Panc1 (cell line): Measurements from ENCODE around the gene HMOX1.

Source experiments
- POLR2AphosphoS5 ChIP-seq: IDR thresholded peaks from 2 replicates; pipeline ENCODE4 v1.6.1; 2012; ENCODE audit warnings: mild to moderate bottlenecking, low read depth, low read length, moderate library complexity
- SIN3A ChIP-seq: IDR thresholded peaks from 2 replicates; pipeline ENCODE4 v1.6.1; 2012; ENCODE audit warnings: low read depth, mild to moderate bottlenecking, low read length, moderate library complexity, borderline replicate concordance; ENCODE audit not compliant: insufficient read depth
- TCF7L2 ChIP-seq: IDR thresholded peaks from 2 replicates; pipeline ENCODE4 v1.6.1; 2011; ENCODE audit warnings: mild to moderate bottlenecking, low read depth, low read length, inconsistent platforms
- TF ChIP-seq, protein P1 (sequence below): fragments of 450-650 bp; IDR thresholded peaks from 2 replicates; pipeline ENCODE4 v1.5.1; 2017; ENCODE audit warnings: mild to moderate bottlenecking
- TF ChIP-seq, protein P2 (sequence below), 2 experiments: IDR thresholded peaks; 2 replicates each; pipeline ENCODE4 v1.6.1; 2011 to 2012; ENCODE audit warnings: low read depth in 2 of 2, control low read depth in 1 of 2, low read length in 1 of 2, mild to moderate bottlenecking in 1 of 2, moderate library complexity in 1 of 2; ENCODE audit not compliant: insufficient read depth in 1 of 2

DNA sequence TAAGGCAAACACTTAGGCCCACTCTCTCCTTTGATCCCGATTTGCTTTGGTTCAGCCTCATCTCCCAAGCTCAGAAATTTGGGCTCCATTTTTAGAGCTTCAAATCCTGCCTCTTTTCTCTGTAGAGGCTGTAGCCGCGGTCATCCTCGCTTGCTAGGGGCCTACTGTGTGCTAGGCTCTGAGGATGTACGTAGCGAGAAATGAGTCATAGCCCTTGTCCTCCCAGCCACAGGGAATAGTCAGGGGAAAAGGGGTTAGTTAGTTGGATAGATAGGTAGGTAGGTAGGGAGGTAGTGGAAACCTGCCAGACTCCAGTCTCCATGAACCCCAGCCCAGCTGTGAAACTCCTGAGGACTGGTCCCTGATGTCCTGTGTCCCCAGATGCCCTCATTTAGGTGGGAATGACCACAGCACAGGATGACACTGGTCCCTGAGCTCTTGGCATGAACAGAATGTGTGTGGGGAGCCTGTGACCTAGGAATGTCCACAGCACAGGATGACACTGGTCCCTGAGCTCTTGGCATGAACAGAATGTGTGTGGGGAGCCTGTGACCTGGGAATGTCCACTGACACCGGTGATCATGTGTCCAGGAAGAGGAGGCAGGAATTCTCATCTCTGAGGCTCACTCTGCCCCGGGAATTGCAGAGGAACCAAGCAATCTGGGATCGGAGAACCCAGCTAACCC, 21.4 kb upstream of the HMOX1 start:
- TF ChIP-seq, protein P1, sequence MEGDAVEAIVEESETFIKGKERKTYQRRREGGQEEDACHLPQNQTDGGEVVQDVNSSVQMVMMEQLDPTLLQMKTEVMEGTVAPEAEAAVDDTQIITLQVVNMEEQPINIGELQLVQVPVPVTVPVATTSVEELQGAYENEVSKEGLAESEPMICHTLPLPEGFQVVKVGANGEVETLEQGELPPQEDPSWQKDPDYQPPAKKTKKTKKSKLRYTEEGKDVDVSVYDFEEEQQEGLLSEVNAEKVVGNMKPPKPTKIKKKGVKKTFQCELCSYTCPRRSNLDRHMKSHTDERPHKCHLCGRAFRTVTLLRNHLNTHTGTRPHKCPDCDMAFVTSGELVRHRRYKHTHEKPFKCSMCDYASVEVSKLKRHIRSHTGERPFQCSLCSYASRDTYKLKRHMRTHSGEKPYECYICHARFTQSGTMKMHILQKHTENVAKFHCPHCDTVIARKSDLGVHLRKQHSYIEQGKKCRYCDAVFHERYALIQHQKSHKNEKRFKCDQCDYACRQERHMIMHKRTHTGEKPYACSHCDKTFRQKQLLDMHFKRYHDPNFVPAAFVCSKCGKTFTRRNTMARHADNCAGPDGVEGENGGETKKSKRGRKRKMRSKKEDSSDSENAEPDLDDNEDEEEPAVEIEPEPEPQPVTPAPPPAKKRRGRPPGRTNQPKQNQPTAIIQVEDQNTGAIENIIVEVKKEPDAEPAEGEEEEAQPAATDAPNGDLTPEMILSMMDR: no peak
- TF ChIP-seq, protein P2, sequence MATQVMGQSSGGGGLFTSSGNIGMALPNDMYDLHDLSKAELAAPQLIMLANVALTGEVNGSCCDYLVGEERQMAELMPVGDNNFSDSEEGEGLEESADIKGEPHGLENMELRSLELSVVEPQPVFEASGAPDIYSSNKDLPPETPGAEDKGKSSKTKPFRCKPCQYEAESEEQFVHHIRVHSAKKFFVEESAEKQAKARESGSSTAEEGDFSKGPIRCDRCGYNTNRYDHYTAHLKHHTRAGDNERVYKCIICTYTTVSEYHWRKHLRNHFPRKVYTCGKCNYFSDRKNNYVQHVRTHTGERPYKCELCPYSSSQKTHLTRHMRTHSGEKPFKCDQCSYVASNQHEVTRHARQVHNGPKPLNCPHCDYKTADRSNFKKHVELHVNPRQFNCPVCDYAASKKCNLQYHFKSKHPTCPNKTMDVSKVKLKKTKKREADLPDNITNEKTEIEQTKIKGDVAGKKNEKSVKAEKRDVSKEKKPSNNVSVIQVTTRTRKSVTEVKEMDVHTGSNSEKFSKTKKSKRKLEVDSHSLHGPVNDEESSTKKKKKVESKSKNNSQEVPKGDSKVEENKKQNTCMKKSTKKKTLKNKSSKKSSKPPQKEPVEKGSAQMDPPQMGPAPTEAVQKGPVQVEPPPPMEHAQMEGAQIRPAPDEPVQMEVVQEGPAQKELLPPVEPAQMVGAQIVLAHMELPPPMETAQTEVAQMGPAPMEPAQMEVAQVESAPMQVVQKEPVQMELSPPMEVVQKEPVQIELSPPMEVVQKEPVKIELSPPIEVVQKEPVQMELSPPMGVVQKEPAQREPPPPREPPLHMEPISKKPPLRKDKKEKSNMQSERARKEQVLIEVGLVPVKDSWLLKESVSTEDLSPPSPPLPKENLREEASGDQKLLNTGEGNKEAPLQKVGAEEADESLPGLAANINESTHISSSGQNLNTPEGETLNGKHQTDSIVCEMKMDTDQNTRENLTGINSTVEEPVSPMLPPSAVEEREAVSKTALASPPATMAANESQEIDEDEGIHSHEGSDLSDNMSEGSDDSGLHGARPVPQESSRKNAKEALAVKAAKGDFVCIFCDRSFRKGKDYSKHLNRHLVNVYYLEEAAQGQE (IDR thresholded peaks at IDR 0.05; ENCODE audit: insufficient read depth in 1 of 2, low read depth in 2 of 2, low read length in 1 of 2): no peak
- TF ChIP-seq POLR2AphosphoS5: no peak
- no peak for TF ChIP-seq TCF7L2
- no peak for TF ChIP-seq SIN3A
